D721Med (cell line): ENCODE data around the gene SPRTN.

Source experiments
- DNase-seq: peaks from one replicate; pipeline ENCODE4 v3.0.0; 2011; ENCODE audit warnings: low spot score; ENCODE audit not compliant: insufficient read length
- FAIRE-seq: peaks from 2 replicates; lab custom pipeline; 2011; peaks lifted over from hg19 to GRCh38; lab: Jason Lieb, UNC
- TF ChIP-seq, protein P1 (sequence below): IDR thresholded peaks from 2 replicates; pipeline ENCODE4 v1.5.1; 2012; ENCODE audit warnings: mild to moderate bottlenecking, control low read depth; ENCODE audit not compliant: insufficient read depth; ENCODE audit errors: missing control alignments

The SPRTN gene, protein sequence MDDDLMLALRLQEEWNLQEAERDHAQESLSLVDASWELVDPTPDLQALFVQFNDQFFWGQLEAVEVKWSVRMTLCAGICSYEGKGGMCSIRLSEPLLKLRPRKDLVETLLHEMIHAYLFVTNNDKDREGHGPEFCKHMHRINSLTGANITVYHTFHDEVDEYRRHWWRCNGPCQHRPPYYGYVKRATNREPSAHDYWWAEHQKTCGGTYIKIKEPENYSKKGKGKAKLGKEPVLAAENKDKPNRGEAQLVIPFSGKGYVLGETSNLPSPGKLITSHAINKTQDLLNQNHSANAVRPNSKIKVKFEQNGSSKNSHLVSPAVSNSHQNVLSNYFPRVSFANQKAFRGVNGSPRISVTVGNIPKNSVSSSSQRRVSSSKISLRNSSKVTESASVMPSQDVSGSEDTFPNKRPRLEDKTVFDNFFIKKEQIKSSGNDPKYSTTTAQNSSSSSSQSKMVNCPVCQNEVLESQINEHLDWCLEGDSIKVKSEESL

GRCh38 chr1:231338270-231339128 lies at the start of gene SPRTN:
SPRTN (plus strand) TSS chr1:231338293; CDS start chr1:231338384, 91 bp downstream.
- TF ChIP-seq, protein P1, sequence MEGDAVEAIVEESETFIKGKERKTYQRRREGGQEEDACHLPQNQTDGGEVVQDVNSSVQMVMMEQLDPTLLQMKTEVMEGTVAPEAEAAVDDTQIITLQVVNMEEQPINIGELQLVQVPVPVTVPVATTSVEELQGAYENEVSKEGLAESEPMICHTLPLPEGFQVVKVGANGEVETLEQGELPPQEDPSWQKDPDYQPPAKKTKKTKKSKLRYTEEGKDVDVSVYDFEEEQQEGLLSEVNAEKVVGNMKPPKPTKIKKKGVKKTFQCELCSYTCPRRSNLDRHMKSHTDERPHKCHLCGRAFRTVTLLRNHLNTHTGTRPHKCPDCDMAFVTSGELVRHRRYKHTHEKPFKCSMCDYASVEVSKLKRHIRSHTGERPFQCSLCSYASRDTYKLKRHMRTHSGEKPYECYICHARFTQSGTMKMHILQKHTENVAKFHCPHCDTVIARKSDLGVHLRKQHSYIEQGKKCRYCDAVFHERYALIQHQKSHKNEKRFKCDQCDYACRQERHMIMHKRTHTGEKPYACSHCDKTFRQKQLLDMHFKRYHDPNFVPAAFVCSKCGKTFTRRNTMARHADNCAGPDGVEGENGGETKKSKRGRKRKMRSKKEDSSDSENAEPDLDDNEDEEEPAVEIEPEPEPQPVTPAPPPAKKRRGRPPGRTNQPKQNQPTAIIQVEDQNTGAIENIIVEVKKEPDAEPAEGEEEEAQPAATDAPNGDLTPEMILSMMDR = no peak
- FAIRE-seq = no peak
- DNase-seq = peak; percentile 92

GRCh38 chr1:231295938-231296337 lies 42.2 kb upstream of the SPRTN start:
- FAIRE-seq (peak; percentile 29), DNase-seq (no peak)
- TF ChIP-seq, protein P1 = no peak

- DNase-seq (no peak), FAIRE-seq (no peak)
- TF ChIP-seq, protein P1 = no peak
These were observed 36.1 kb upstream of the SPRTN start for GRCh38 chr1:231301990-231302389.

GRCh38 chr1:231310391-231310934 lies 27.6 kb upstream of the SPRTN start:
- TF ChIP-seq, protein P1 = no peak
- FAIRE-seq = no peak
- no peak for DNase-seq

GRCh38 chr1:231311720-231312431 lies 26.2 kb upstream of the SPRTN start:
- DNase-seq (no peak), FAIRE-seq (no peak)
- TF ChIP-seq, protein P1 = no peak

DNA sequence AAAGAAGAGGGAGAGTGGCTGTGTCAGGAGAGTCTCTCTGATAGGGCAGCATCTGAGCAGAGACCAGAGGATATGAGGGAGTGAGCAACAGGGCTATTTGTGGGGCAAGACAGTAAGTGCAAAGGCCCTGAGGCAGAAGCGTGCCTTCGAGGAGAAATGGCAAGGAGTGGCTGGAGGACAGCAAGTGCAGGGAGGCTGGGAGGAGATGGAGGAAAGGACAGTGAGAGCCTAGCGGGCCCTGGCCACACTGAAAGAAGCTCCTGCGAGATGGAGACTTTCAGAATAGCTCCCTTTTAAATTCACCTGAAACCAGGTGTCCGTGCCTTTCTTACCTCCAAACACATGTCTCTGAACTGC lies 25.7 kb upstream of the SPRTN start:
- TF ChIP-seq, protein P1 = no peak
- no peak for FAIRE-seq

More for the DNA sequence above, 25.7 kb upstream of the SPRTN start:
- no peak for DNase-seq
